ENCODE measurements around the gene ZBTB38.

DNA sequence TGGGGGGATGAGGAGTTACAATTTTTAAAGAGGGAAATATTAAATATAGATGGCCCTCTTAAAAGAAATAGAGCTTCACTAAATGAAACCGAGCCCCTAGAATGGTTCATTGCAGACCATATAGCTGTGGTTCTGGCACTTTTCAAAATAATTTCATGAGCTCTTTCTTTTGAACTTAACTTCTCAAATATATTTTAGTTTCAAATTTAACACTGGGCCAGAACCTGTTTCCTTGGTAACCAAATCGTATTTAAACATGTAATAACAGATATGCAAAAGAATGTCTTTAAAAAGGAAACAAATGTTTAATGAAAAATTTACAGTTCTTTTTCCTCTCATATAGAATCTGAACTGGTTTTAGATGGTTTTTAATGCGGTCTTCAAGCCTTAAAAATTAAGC, 20.1 kb downstream of the ZBTB38 start:
- no peak for TF ChIP-seq POLR2AphosphoS5 (IDR thresholded peaks at IDR 0.05; ENCODE audit: low read depth)
- TF ChIP-seq, protein P1, sequence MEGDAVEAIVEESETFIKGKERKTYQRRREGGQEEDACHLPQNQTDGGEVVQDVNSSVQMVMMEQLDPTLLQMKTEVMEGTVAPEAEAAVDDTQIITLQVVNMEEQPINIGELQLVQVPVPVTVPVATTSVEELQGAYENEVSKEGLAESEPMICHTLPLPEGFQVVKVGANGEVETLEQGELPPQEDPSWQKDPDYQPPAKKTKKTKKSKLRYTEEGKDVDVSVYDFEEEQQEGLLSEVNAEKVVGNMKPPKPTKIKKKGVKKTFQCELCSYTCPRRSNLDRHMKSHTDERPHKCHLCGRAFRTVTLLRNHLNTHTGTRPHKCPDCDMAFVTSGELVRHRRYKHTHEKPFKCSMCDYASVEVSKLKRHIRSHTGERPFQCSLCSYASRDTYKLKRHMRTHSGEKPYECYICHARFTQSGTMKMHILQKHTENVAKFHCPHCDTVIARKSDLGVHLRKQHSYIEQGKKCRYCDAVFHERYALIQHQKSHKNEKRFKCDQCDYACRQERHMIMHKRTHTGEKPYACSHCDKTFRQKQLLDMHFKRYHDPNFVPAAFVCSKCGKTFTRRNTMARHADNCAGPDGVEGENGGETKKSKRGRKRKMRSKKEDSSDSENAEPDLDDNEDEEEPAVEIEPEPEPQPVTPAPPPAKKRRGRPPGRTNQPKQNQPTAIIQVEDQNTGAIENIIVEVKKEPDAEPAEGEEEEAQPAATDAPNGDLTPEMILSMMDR (IDR thresholded peaks at IDR 0.05; ENCODE audit: insufficient read depth, low read length): no peak
